MM.1S (cell line): ENCODE results near the gene GSG1L.

Experiments used
- DNase-seq: peaks from one replicate; pipeline ENCODE4 v3.0.0-alpha.2; 2015
- H2AFZ ChIP-seq: fragments of 300-600 bp; sonication (generic); 2 replicates; pipeline ENCODE4 v1.6.0; 2016; ENCODE audit warnings: antibody characterized with exemption, low read length
- H3F3A ChIP-seq: fragments of 300-600 bp; sonication (generic); 2 replicates; pipeline ENCODE4 v1.6.1; 2016; ENCODE audit warnings: mild to moderate bottlenecking, antibody characterized with exemption, low read length, moderate library complexity, mixed read lengths; ENCODE audit not compliant: insufficient read depth
- H3K27ac ChIP-seq: fragments of 300-600 bp; sonication (generic); 2 replicates; pipeline ENCODE4 v1.5.1; 2016; ENCODE audit warnings: mild to moderate bottlenecking, low read length
- H3K27me3 ChIP-seq: fragments of 300-600 bp; sonication (generic); replicated peaks from 2 replicates; pipeline ENCODE4 v1.6.0; 2016; ENCODE audit warnings: low read length; ENCODE audit not compliant: insufficient read depth
- H3K36me3 ChIP-seq: fragments of 300-600 bp; sonication (generic); replicated peaks from 2 replicates; pipeline ENCODE4 v1.6.1; 2016; ENCODE audit warnings: mild to moderate bottlenecking, low read length, mixed read lengths; ENCODE audit not compliant: insufficient read depth
- H3K4me1 ChIP-seq: fragments of 300-600 bp; sonication (generic); 2 replicates; pipeline ENCODE4 v1.6.1; 2016; ENCODE audit warnings: low read length, mixed read lengths
- H3K4me2 ChIP-seq: fragments of 300-600 bp; sonication (generic); 2 replicates; pipeline ENCODE4 v1.6.0; 2016; ENCODE audit warnings: low read depth, low read length
- H3K4me3 ChIP-seq: fragments of 300-600 bp; sonication (generic); 2 replicates; pipeline ENCODE4 v1.5.1; 2016; ENCODE audit warnings: low read length, mixed read lengths
- H3K79me2 ChIP-seq: fragments of 300-600 bp; sonication (generic); 2 replicates; pipeline ENCODE4 v1.6.1; 2016; ENCODE audit warnings: mixed run types, low read length, mixed read lengths
- H3K9ac ChIP-seq: fragments of 300-600 bp; sonication (generic); 2 replicates; pipeline ENCODE4 v1.6.1; 2016; ENCODE audit warnings: low read length, mixed read lengths
- H3K9me2 ChIP-seq: fragments of 300-600 bp; sonication (generic); replicated peaks from 2 replicates; pipeline ENCODE4 v1.6.1; 2016; ENCODE audit warnings: mild to moderate bottlenecking, low read length, mixed read lengths; ENCODE audit not compliant: insufficient read depth
- H3K9me3 ChIP-seq: fragments of 300-600 bp; sonication (generic); replicated peaks from 2 replicates; pipeline ENCODE4 v1.6.1; 2016; ENCODE audit warnings: mild to moderate bottlenecking, low read length, mixed read lengths; ENCODE audit not compliant: insufficient read depth
- H4K20me1 ChIP-seq: fragments of 300-600 bp; sonication (generic); 2 replicates; pipeline ENCODE4 v1.6.1; 2016; ENCODE audit warnings: mild to moderate bottlenecking, low read length, moderate library complexity, mixed read lengths; ENCODE audit not compliant: insufficient read depth
- CTCF ChIP-seq: fragments of 300-600 bp; sonication (generic); IDR thresholded peaks from 2 replicates; pipeline ENCODE4 v1.5.1; 2016; ENCODE audit warnings: antibody characterized with exemption, low read length, mixed read lengths
- EZH2 ChIP-seq: fragments of 300-600 bp; sonication (generic); optimal IDR thresholded peaks from 2 replicates; pipeline ENCODE3; 2017; ENCODE audit warnings: low read depth, mild to moderate bottlenecking, antibody characterized with exemption, low read length, mixed read lengths
- EZH2phosphoT487 ChIP-seq: fragments of 300-600 bp; sonication (generic); IDR thresholded peaks from 2 replicates; pipeline ENCODE4 v1.6.1; 2018; ENCODE audit warnings: antibody characterized with exemption, low read length

GSG1L gene

GRCh38 chr16:28068976-28069375, 5.5 kb upstream of the GSG1L start:
- Histone ChIP-seq H3K27me3 (peaks cover 60% of the 10 kb centered on the region), H4K20me1 (no peaks in the 10 kb centered on the region), H3K27ac (no peak overlapping the region), H3K9ac (no peak overlapping the region), H2AFZ (no peak overlapping the region), H3K9me3 (no peaks in the 10 kb centered on the region), H3K4me2 (no peak overlapping the region), H3K79me2 (no peaks in the 10 kb centered on the region), H3K9me2 (no peaks in the 10 kb centered on the region), H3K4me3 (no peak overlapping the region), H3K4me1 (no peaks in the 10 kb centered on the region), H3F3A (no peaks in the 10 kb centered on the region), H3K36me3 (no peaks in the 10 kb centered on the region)
- DNase-seq: no peak
- no peak for TF ChIP-seq EZH2
- TF ChIP-seq CTCF: no peak
- no peak for TF ChIP-seq EZH2phosphoT487

- peaks cover 64% of the 10 kb centered on the region for H3K27me3 ChIP-seq
- no peaks in the 10 kb centered on the region for H4K20me1 ChIP-seq
- DNase-seq: no peak
- no peaks in the 10 kb centered on the region for H3K4me1 ChIP-seq
- no peak overlapping the region for H3K4me2 ChIP-seq
- TF ChIP-seq EZH2 (no peak), EZH2phosphoT487 (no peak), CTCF (no peak)
- H3K79me2 ChIP-seq: no peaks in the 10 kb centered on the region
- no peaks in the 10 kb centered on the region for H3F3A ChIP-seq
- H3K9me3 ChIP-seq: no peaks in the 10 kb centered on the region
- H3K9ac ChIP-seq: no peak overlapping the region
- no peaks in the 10 kb centered on the region for H3K9me2 ChIP-seq
- H2AFZ ChIP-seq: no peak overlapping the region
- no peak overlapping the region for H3K27ac ChIP-seq
- H3K36me3 ChIP-seq: no peaks in the 10 kb centered on the region
- no peak overlapping the region for H3K4me3 ChIP-seq
These were observed 4.3 kb upstream of the GSG1L start for GRCh38 chr16:28067604-28068379.

- no peak for TF ChIP-seq EZH2phosphoT487
- no peak for TF ChIP-seq EZH2
- no peak for TF ChIP-seq CTCF
- Histone ChIP-seq H3K9me3 (no peaks in the 10 kb centered on the region), H3K9me2 (no peaks in the 10 kb centered on the region), H3K27ac (no peak overlapping the region), H3K27me3 (peaks cover 89% of the 10 kb centered on the region), H3K36me3 (no peaks in the 10 kb centered on the region), H3K79me2 (no peaks in the 10 kb centered on the region), H2AFZ (no peak overlapping the region), H3K4me1 (no peaks in the 10 kb centered on the region), H3K4me2 (no peak overlapping the region), H3K9ac (no peak overlapping the region), H4K20me1 (no peaks in the 10 kb centered on the region), H3F3A (no peaks in the 10 kb centered on the region), H3K4me3 (no peak overlapping the region)
- DNase-seq: no peak
These were observed 1.3 kb upstream of the GSG1L start for GRCh38 chr16:28064706-28065249.
